T follicular helper cell (primary cell): ENCODE results near the gene COX5B.
"Not testable (repeated sequence)": the region's sequence is repeated elsewhere in the genome, so short reads cannot be mapped to it uniquely, and the experiment has no call there.

ENCODE experiments used
- DNase-seq: peaks from one replicate; pipeline ENCODE4 v3.0.0-alpha.2; 2020; ENCODE audit warnings: low read depth
- total RNA-seq, 2 experiments: gene quantifications; one replicate each; lab custom pipeline; 2026; lab: John Stamatoyannopoulos, UW

Gene COX5B
- 59.5 to 60.3 reads per million in 2 experiments for total RNA-seq

GRCh38 chr2:97645695-97646629, at the start of gene COX5B:
Gene COX5B, plus strand, starts transcription at chr2:97646062. Its CDS starts 25 bp downstream, at chr2:97646087.
- peak; percentile 98 for DNase-seq

GRCh38 chr2:97596180-97596579, 49.7 kb upstream of the COX5B start:
- not testable (repeated sequence) for DNase-seq

- not testable (repeated sequence) for DNase-seq
These were observed 44.3 kb upstream of the COX5B start for GRCh38 chr2:97601537-97601936.

- not testable (repeated sequence) for DNase-seq
These were observed 40.8 kb upstream of the COX5B start for GRCh38 chr2:97605109-97605508.

GRCh38 chr2:97605524-97606339, 40.1 kb upstream of the COX5B start:
- DNase-seq, result not testable (repeated sequence)

GRCh38 chr2:97608745-97609144, 37.1 kb upstream of the COX5B start:
- not testable (repeated sequence) for DNase-seq

- DNase-seq, result not testable (repeated sequence)
These were observed 34.0 kb upstream of the COX5B start for GRCh38 chr2:97611895-97612294.

GRCh38 chr2:97615746-97616145, 30.1 kb upstream of the COX5B start:
- not testable (repeated sequence) for DNase-seq

GRCh38 chr2:97617911-97618310, 28.0 kb upstream of the COX5B start:
- no peak for DNase-seq

- not testable (repeated sequence) for DNase-seq
These were observed 26.7 kb upstream of the COX5B start for GRCh38 chr2:97618939-97619827.

- not testable (repeated sequence) for DNase-seq
These were observed 25.4 kb upstream of the COX5B start for GRCh38 chr2:97620492-97620891.

GRCh38 chr2:97622976-97623375, 22.9 kb upstream of the COX5B start:
- not testable (repeated sequence) for DNase-seq

- DNase-seq, result not testable (repeated sequence)
These were observed 20.4 kb upstream of the COX5B start for GRCh38 chr2:97625354-97626048.

GRCh38 chr2:97626049-97626430, 19.8 kb upstream of the COX5B start:
- DNase-seq, result not testable (repeated sequence)

- no peak for DNase-seq
These were observed 1.7 kb upstream of the COX5B start for GRCh38 chr2:97644023-97644717.

GRCh38 chr2:97645112-97645694, 659 bp upstream of the COX5B start:
- DNase-seq, result no peak

GRCh38 chr2:97646977-97647376, 1.1 kb downstream of the COX5B start:
- DNase-seq, result no peak

- DNase-seq, result no peak
These were observed 5.3 kb downstream of the COX5B start for GRCh38 chr2:97651114-97651513.

- no peak for DNase-seq
These were observed 7.6 kb downstream of the COX5B start for GRCh38 chr2:97653473-97653872.

- DNase-seq, result no peak
These were observed 8.0 kb downstream of the COX5B start for GRCh38 chr2:97653874-97654273.
